ENCODE data around the gene HIVEP3. TPM values are rescaled to one million over a fixed set of nuclear protein-coding genes. Genes with fewer than 3 reads are reported as not detected.

HIVEP3 gene
- total and polyA plus RNA-seq, 3 experiments from 2014 or later, result 15.1 to 24.0 (median 23.0) TPM

GRCh38 chr1:41884256-41885230 lies 34.2 kb downstream of the HIVEP3 start:
- H3K27ac ChIP-seq (ENCODE audit: low read depth, low read length), result no peak overlapping the region
- Mint-ChIP-seq H3K27ac (peak overlapping the region in 3 of 8 donors; percentile 9 to 63 (median 57)), H3K4me3 (no peak overlapping the region), H3K9me3 (no peaks in the 10 kb centered on the region), H3K27me3 (peaks cover 0 to 2% of the 10 kb centered on the region in 2 donors), H3K36me3 (no peaks in the 10 kb centered on the region), H3K4me1 (peaks cover 11 to 30% (median 18%) of the 10 kb centered on the region in 3 donors)
- H3K4me3 ChIP-seq (ENCODE audit: low read length), result no peak overlapping the region
- POLR2A ChIA-PET, result no interaction called here
- DNase-seq, result no peak
- no peaks in the 10 kb centered on the region for H3K9me3 ChIP-seq (ENCODE audit: low read length)
- peaks cover 6% of the 10 kb centered on the region for H3K4me1 ChIP-seq (ENCODE audit: insufficient read depth, low read length)
- CTCF ChIA-PET, result interaction anchor here (1.1 to 1.5 kb wide), 2 partner anchors 32 to 41 kb away, joined by 3 to 4 read pairs; no protein-coding TSS in a partner anchor
- H3K36me3 ChIP-seq (ENCODE audit: insufficient read depth, low read length), result no peaks in the 10 kb centered on the region
- H3K27me3 ChIP-seq (ENCODE audit: insufficient read depth, low read length, poor library complexity, severe bottlenecking), result no peaks in the 10 kb centered on the region

GRCh38 chr1:41883507-41883906 lies 35.2 kb downstream of the HIVEP3 start:
- DNase-seq, result no peak
- Histone ChIP-seq H3K36me3 (ENCODE audit: insufficient read depth, low read length) (no peaks in the 10 kb centered on the region), H3K27ac (ENCODE audit: low read depth, low read length) (no peak overlapping the region), H3K4me1 (ENCODE audit: insufficient read depth, low read length) (peaks cover 6% of the 10 kb centered on the region), H3K9me3 (ENCODE audit: low read length) (no peaks in the 10 kb centered on the region), H3K27me3 (ENCODE audit: insufficient read depth, low read length, poor library complexity, severe bottlenecking) (no peaks in the 10 kb centered on the region), H3K4me3 (ENCODE audit: low read length) (no peak overlapping the region)
- ChIA-PET POLR2A (no interaction called here), CTCF (interaction anchor here (1.1 to 1.5 kb wide), 3 partner anchors 9 to 42 kb away, joined by 3 to 4 read pairs (median 3); no protein-coding TSS in a partner anchor)
- Mint-ChIP-seq H3K27me3 (peaks cover 0 to 2% of the 10 kb centered on the region in 2 donors), H3K27ac (peak overlapping the region in 2 of 8 donors; percentile 4), H3K9me3 (no peaks in the 10 kb centered on the region), H3K36me3 (no peaks in the 10 kb centered on the region), H3K4me3 (no peak overlapping the region), H3K4me1 (peaks cover 11 to 26% (median 15%) of the 10 kb centered on the region in 3 donors)

- Mint-ChIP-seq H3K36me3 (no peaks in the 10 kb centered on the region), H3K27me3 (peaks cover 0 to 2% of the 10 kb centered on the region in 2 donors), H3K4me3 (no peak overlapping the region), H3K4me1 (peaks cover 11 to 22% (median 13%) of the 10 kb centered on the region in 3 donors), H3K9me3 (no peaks in the 10 kb centered on the region), H3K27ac (peak overlapping the region in 2 of 8 donors; percentile 6 to 87)
- ChIA-PET CTCF (interaction anchor here (1.4 kb wide), 1 partner anchor 10 kb away, joined by 3 read pairs; no protein-coding TSS in a partner anchor), POLR2A (no interaction called here)
- DNase-seq, result no peak
- Histone ChIP-seq H3K4me3 (ENCODE audit: low read length) (no peak overlapping the region), H3K27me3 (ENCODE audit: insufficient read depth, low read length, poor library complexity, severe bottlenecking) (no peaks in the 10 kb centered on the region), H3K4me1 (ENCODE audit: insufficient read depth, low read length) (peaks cover 6% of the 10 kb centered on the region), H3K36me3 (ENCODE audit: insufficient read depth, low read length) (no peaks in the 10 kb centered on the region), H3K27ac (ENCODE audit: low read depth, low read length) (no peak overlapping the region), H3K9me3 (ENCODE audit: low read length) (no peaks in the 10 kb centered on the region)
These were observed 36.2 kb downstream of the HIVEP3 start for GRCh38 chr1:41882486-41882885.

GRCh38 chr1:41882068-41882477 lies 36.6 kb downstream of the HIVEP3 start:
- Mint-ChIP-seq H3K4me1 (peaks cover 11 to 26% (median 15%) of the 10 kb centered on the region in 3 donors), H3K9me3 (no peaks in the 10 kb centered on the region), H3K27me3 (peaks cover 0 to 2% of the 10 kb centered on the region in 2 donors), H3K27ac (peak overlapping the region in 1 of 8 donors; percentile 87), H3K4me3 (no peak overlapping the region), H3K36me3 (no peaks in the 10 kb centered on the region)
- DNase-seq, result no peak
- H3K27me3 ChIP-seq (ENCODE audit: insufficient read depth, low read length, poor library complexity, severe bottlenecking), result no peaks in the 10 kb centered on the region
- H3K36me3 ChIP-seq (ENCODE audit: insufficient read depth, low read length), result no peaks in the 10 kb centered on the region
- POLR2A ChIA-PET, result no interaction called here
- CTCF ChIA-PET, result interaction anchor here (1.4 kb wide), 1 partner anchor 10 kb away, joined by 3 read pairs; no protein-coding TSS in a partner anchor
- H3K27ac ChIP-seq (ENCODE audit: low read depth, low read length), result no peak overlapping the region
- H3K4me1 ChIP-seq (ENCODE audit: insufficient read depth, low read length), result peaks cover 6% of the 10 kb centered on the region
- H3K4me3 ChIP-seq (ENCODE audit: low read length), result no peak overlapping the region
- H3K9me3 ChIP-seq (ENCODE audit: low read length), result no peaks in the 10 kb centered on the region

GRCh38 chr1:41880950-41881885 lies 37.5 kb downstream of the HIVEP3 start:
- ChIA-PET POLR2A (no interaction called here), CTCF (no interaction called here)
- H3K9me3 ChIP-seq (ENCODE audit: low read length), result no peaks in the 10 kb centered on the region

GRCh38 chr1:41880261-41880660 lies 38.5 kb downstream of the HIVEP3 start:
- no peaks in the 10 kb centered on the region for H3K27me3 ChIP-seq (ENCODE audit: insufficient read depth, low read length, poor library complexity, severe bottlenecking)
- no peak overlapping the region for H3K27ac ChIP-seq (ENCODE audit: low read depth, low read length)
- no peak for DNase-seq
- peaks cover 6% of the 10 kb centered on the region for H3K4me1 ChIP-seq (ENCODE audit: insufficient read depth, low read length)
- H3K9me3 Mint-ChIP-seq, result no peaks in the 10 kb centered on the region
- POLR2A ChIA-PET, result no interaction called here
- peaks cover 0 to 2% of the 10 kb centered on the region in 2 donors for H3K27me3 Mint-ChIP-seq
- no peaks in the 10 kb centered on the region for H3K9me3 ChIP-seq (ENCODE audit: low read length)
- no peaks in the 10 kb centered on the region for H3K36me3 Mint-ChIP-seq
- CTCF ChIA-PET, result no interaction called here
- H3K27ac Mint-ChIP-seq, result no peak overlapping the region
- H3K4me3 Mint-ChIP-seq, result no peak overlapping the region
- peaks cover 11 to 38% (median 17%) of the 10 kb centered on the region in 3 donors for H3K4me1 Mint-ChIP-seq
- no peaks in the 10 kb centered on the region for H3K36me3 ChIP-seq (ENCODE audit: insufficient read depth, low read length)
- no peak overlapping the region for H3K4me3 ChIP-seq (ENCODE audit: low read length)

More at GRCh38 chr1:41880950-41881885, 37.5 kb downstream of the HIVEP3 start:
- H3K27ac ChIP-seq (ENCODE audit: low read depth, low read length), result no peak overlapping the region
- Mint-ChIP-seq H3K4me1 (peaks cover 11 to 32% (median 15%) of the 10 kb centered on the region in 3 donors), H3K36me3 (no peaks in the 10 kb centered on the region), H3K9me3 (no peaks in the 10 kb centered on the region), H3K27ac (peak overlapping the region in 1 of 8 donors; percentile 27), H3K27me3 (peaks cover 0 to 2% of the 10 kb centered on the region in 2 donors), H3K4me3 (no peak overlapping the region)
- peaks cover 6% of the 10 kb centered on the region for H3K4me1 ChIP-seq (ENCODE audit: insufficient read depth, low read length)
- no peak overlapping the region for H3K4me3 ChIP-seq (ENCODE audit: low read length)
- H3K36me3 ChIP-seq (ENCODE audit: insufficient read depth, low read length), result no peaks in the 10 kb centered on the region
- DNase-seq, result no peak
- no peaks in the 10 kb centered on the region for H3K27me3 ChIP-seq (ENCODE audit: insufficient read depth, low read length, poor library complexity, severe bottlenecking)

GRCh38 chr1:41879617-41880016 lies 39.1 kb downstream of the HIVEP3 start:
- no peak overlapping the region for H3K4me3 Mint-ChIP-seq
- no peak for DNase-seq
- H3K9me3 ChIP-seq (ENCODE audit: low read length), result no peaks in the 10 kb centered on the region
- peaks cover 6% of the 10 kb centered on the region for H3K4me1 ChIP-seq (ENCODE audit: insufficient read depth, low read length)
- H3K36me3 Mint-ChIP-seq, result no peaks in the 10 kb centered on the region
- no peak overlapping the region for H3K27ac ChIP-seq (ENCODE audit: low read depth, low read length)
- CTCF ChIA-PET, result no interaction called here
- POLR2A ChIA-PET, result no interaction called here
- peak overlapping the region in 3 of 8 donors; percentile 11 to 61 (median 39) for H3K27ac Mint-ChIP-seq
- H3K4me3 ChIP-seq (ENCODE audit: low read length), result no peak overlapping the region
- no peaks in the 10 kb centered on the region for H3K36me3 ChIP-seq (ENCODE audit: insufficient read depth, low read length)
- H3K27me3 Mint-ChIP-seq, result peaks cover 0 to 2% of the 10 kb centered on the region in 2 donors
- H3K9me3 Mint-ChIP-seq, result no peaks in the 10 kb centered on the region
- H3K4me1 Mint-ChIP-seq, result peaks cover 11 to 42% (median 21%) of the 10 kb centered on the region in 3 donors
- H3K27me3 ChIP-seq (ENCODE audit: insufficient read depth, low read length, poor library complexity, severe bottlenecking), result no peaks in the 10 kb centered on the region
